HepG2 (cell line): ENCODE data around the gene C1QL3. TPM values are rescaled to one million over a fixed set of nuclear protein-coding genes. Genes with fewer than 3 reads are reported as not detected.

ENCODE experiments used
- ATAC-seq: fragments of 200-7000 bp; cut with Tn5 transposase; 3 replicates; pipeline ENCODE4 v1.9.1; 2020; ENCODE audit warnings: mild to moderate bottlenecking, moderate library complexity
- BruUV-seq: library from RNA; stranded (reverse); fragments of 400-500 nt; replicated peaks from 2 replicates; lab custom pipeline; 2021; lab: Mats Ljungman, UMichigan
- CTCF ChIA-PET: fragments of 300-600 bp; formaldehyde crosslinking; extraction: SDS; loops from one replicate; lab custom pipeline; 2021; ENCODE audit warnings: low total read pairs, inconsistent platforms, low intra/inter-chr PET ratio; lab: Yijun Ruan, JAX
- POLR2A ChIA-PET: fragments of 350-600 bp; sonication (Branson Sonifier 250); formaldehyde crosslinking; loops from one replicate; lab custom pipeline; 2020; ENCODE audit warnings: antibody characterized with exemption, inconsistent platforms; lab: Yijun Ruan, JAX
- DNase-seq: peaks from one replicate; pipeline ENCODE4 v3.0.0-alpha.2; 2015; ENCODE audit warnings: low spot score
- FAIRE-seq: peaks from 3 replicates; lab custom pipeline; 2011; peaks lifted over from hg19 to GRCh38; lab: Jason Lieb, UNC
- H2AFZ ChIP-seq: one replicate; pipeline ENCODE4 v1.6.1; 2011; ENCODE audit warnings: low read length, inconsistent platforms
- H3K27ac ChIP-seq: fragments of 300-600 bp; 3 replicates; pipeline ENCODE4 v1.8.0; 2011; ENCODE audit warnings: mixed run types, mild to moderate bottlenecking, mixed read lengths, low read length, inconsistent platforms; ENCODE audit not compliant: insufficient read depth; ENCODE audit errors: extremely low read length
- H3K27me3 ChIP-seq, 2 experiments: fragments of 200-600 bp in 1 of 2; 2 replicates in 1 of 2; 3 replicates in 1 of 2; pipeline versions ENCODE4 v1.6.0 to v1.8.0; 2011; ENCODE audit warnings: low read length in 2 of 2, mild to moderate bottlenecking in 2 of 2, moderate library complexity in 2 of 2, inconsistent platforms in 1 of 2; ENCODE audit not compliant: insufficient read depth in 2 of 2, control insufficient read depth in 1 of 2
- H3K36me3 ChIP-seq, 2 experiments: fragments of 200-600 bp in 1 of 2; replicated peaks in 1 of 2; 2 replicates in 1 of 2; 3 replicates in 1 of 2; pipeline versions ENCODE4 v1.5.1 to v1.8.0; 2011; ENCODE audit warnings: low read length in 2 of 2, inconsistent platforms in 1 of 2; ENCODE audit not compliant: insufficient read depth in 2 of 2, control insufficient read depth in 1 of 2
- H3K4me1 ChIP-seq: 2 replicates; pipeline ENCODE4 v1.5.1; 2012; ENCODE audit warnings: low read length, inconsistent platforms; ENCODE audit not compliant: insufficient read depth
- H3K4me2 ChIP-seq: 2 replicates; pipeline ENCODE4 v1.6.0; 2011; ENCODE audit warnings: low read depth, low read length, inconsistent platforms
- H3K4me3 ChIP-seq, 3 experiments: fragments of 200-600 bp in 1 of 3; sonication (generic), shearing (Covaris generic) in 1 of 3; replicated peaks in 1 of 3; 2 replicates each; pipeline ENCODE4 v1.5.1; 2011 to 2016; ENCODE audit warnings: low read length in 3 of 3, inconsistent platforms in 2 of 3, low read depth in 2 of 3, mild to moderate bottlenecking in 2 of 3, control low read depth in 1 of 3, mixed read lengths in 1 of 3; ENCODE audit not compliant: insufficient read depth in 1 of 3
- H3K79me2 ChIP-seq: one replicate; pipeline ENCODE4 v1.6.1; 2011; ENCODE audit warnings: low read length, inconsistent platforms; ENCODE audit not compliant: insufficient read depth
- H3K9ac ChIP-seq: 2 replicates; pipeline ENCODE4 v1.6.0; 2011; ENCODE audit warnings: mild to moderate bottlenecking, low read depth, low read length, inconsistent platforms; ENCODE audit not compliant: insufficient read depth
- H3K9me3 ChIP-seq: 2 replicates; pipeline ENCODE4 v1.5.1; 2012; ENCODE audit warnings: mild to moderate bottlenecking, low read length
- H4K20me1 ChIP-seq: 2 replicates; pipeline ENCODE4 v1.6.0; 2011; ENCODE audit warnings: inconsistent platforms, mild to moderate bottlenecking, low read length, moderate library complexity; ENCODE audit not compliant: insufficient read depth
- ETS1 ChIP-seq: sonication (generic); formaldehyde crosslinking; IDR thresholded peaks from 2 replicates; pipeline ENCODE4 v1.4.0; 2020; ENCODE audit warnings: missing genetic modification reagents
- KLF15 ChIP-seq: sonication (generic); formaldehyde crosslinking; IDR thresholded peaks from 2 replicates; pipeline ENCODE4 v1.8.1; 2023; ENCODE audit warnings: borderline replicate concordance, mild to moderate bottlenecking, inconsistent platforms, missing genetic modification reagents, mixed read lengths
- SMAD9 ChIP-seq: sonication (generic); formaldehyde crosslinking; IDR thresholded peaks from 2 replicates; pipeline ENCODE4 v1.5.1; 2020; ENCODE audit warnings: mild to moderate bottlenecking, missing genetic modification reagents
- ZFYVE20 ChIP-seq: sonication (generic); formaldehyde crosslinking; IDR thresholded peaks from 2 replicates; pipeline ENCODE4 v1.8.0; 2023; ENCODE audit warnings: low read depth, mild to moderate bottlenecking, moderate library complexity, missing genetic modification reagents, borderline replicate concordance
- ZNF883 ChIP-seq: sonication (generic); formaldehyde crosslinking; IDR thresholded peaks from 2 replicates; pipeline ENCODE4 v1.5.1; 2020; ENCODE audit warnings: mild to moderate bottlenecking, missing genetic modification reagents; ENCODE audit errors: not compliant biosample characterization
- WGBS: methylation state at CpG from one replicate; pipeline ENCODE4 v1.1.6; 2017; ENCODE audit warnings: low lambda C conversion rate; 5-methylcytosine and 5-hydroxymethylcytosine counted together
- in situ Hi-C: cut with HindIII; loops from 2 replicates; pipeline ENCODE4 v1.10.0; 2017; ENCODE audit warnings: low pct_unique_long_range_greater_than_20kb; ENCODE audit not compliant: extremely low pct_ligation_motif_present
- intact Hi-C: fragments of 100-400 bp; cut with micrococcal nuclease; formaldehyde crosslinking; loops from one replicate; pipeline ENCODE4 v1.10.0; 2022; ENCODE audit not compliant: unreplicated experiment
- polyA plus RNA-seq, 8 experiments: library from polyadenylated mRNA; depleted of rRNA in 3 of 8; stranded (reverse) in 7 of 8; unstranded in 1 of 8; fragments of >200 nt; fragmentation: Illumina TruSeq in 4 of 8; extraction: Trizol in 4 of 8; gene quantifications; 2 replicates each; pipeline versions ENCODE4 v1.2.1 to v1.2.3, GENCODE V29; 2011 to 2016; ENCODE audit warnings: low read depth in 4 of 8, missing spikeins in 1 of 8, mixed read lengths in 1 of 8; ENCODE audit not compliant: insufficient read depth in 1 of 8
- total RNA-seq, 5 experiments: library from RNA; depleted of rRNA; stranded (reverse); fragments of >200 nt; fragmentation: Illumina TruSeq; extraction: Trizol; gene quantifications; 2 replicates each; pipeline ENCODE4 v1.2.3, GENCODE V29; 2016; ENCODE audit warnings: low read depth in 1 of 5
- TF ChIP-seq, protein P1 (sequence below): sonication (generic); formaldehyde crosslinking; IDR thresholded peaks from 2 replicates; pipeline ENCODE4 v1.5.0; 2020; ENCODE audit warnings: mild to moderate bottlenecking, missing genetic modification reagents
- TF ChIP-seq, protein P2 (sequence below): sonication (generic); formaldehyde crosslinking; IDR thresholded peaks from 2 replicates; pipeline ENCODE4 v1.4.0; 2020; ENCODE audit warnings: missing genetic modification reagents

The C1QL3 gene
- total and polyA plus RNA-seq, 2 of the 13 experiments (the other 11 are each of a cell fraction or from before 2014, with no cell fraction given) = not detected

GRCh38 chr10:16490511-16490910, 31.2 kb downstream of the C1QL3 start:
- H3K79me2 ChIP-seq = no peaks in the 10 kb centered on the region
- H3K36me3 ChIP-seq = peaks cover 0 to 4% of the 10 kb centered on the region in 2 experiments; a peak in 1 of 5 replicates
- H3K4me2 ChIP-seq = no peak overlapping the region
- H3K4me3 ChIP-seq = no peak overlapping the region
- CTCF ChIA-PET = no interaction called here
- H4K20me1 ChIP-seq = no peaks in the 10 kb centered on the region
- intact Hi-C loops (no loop called here), in situ Hi-C loops (no loop called here)
- H3K4me1 ChIP-seq = no peaks in the 10 kb centered on the region
- POLR2A ChIA-PET = no interaction called here
- no peak for DNase-seq
- no peaks in the 10 kb centered on the region for H3K27me3 ChIP-seq
- H3K27ac ChIP-seq = no peak overlapping the region
- H3K9ac ChIP-seq = no peak overlapping the region
- TF ChIP-seq SMAD9 (CRISPR knock-in tag) = no peak
- TF ChIP-seq, protein P1, sequence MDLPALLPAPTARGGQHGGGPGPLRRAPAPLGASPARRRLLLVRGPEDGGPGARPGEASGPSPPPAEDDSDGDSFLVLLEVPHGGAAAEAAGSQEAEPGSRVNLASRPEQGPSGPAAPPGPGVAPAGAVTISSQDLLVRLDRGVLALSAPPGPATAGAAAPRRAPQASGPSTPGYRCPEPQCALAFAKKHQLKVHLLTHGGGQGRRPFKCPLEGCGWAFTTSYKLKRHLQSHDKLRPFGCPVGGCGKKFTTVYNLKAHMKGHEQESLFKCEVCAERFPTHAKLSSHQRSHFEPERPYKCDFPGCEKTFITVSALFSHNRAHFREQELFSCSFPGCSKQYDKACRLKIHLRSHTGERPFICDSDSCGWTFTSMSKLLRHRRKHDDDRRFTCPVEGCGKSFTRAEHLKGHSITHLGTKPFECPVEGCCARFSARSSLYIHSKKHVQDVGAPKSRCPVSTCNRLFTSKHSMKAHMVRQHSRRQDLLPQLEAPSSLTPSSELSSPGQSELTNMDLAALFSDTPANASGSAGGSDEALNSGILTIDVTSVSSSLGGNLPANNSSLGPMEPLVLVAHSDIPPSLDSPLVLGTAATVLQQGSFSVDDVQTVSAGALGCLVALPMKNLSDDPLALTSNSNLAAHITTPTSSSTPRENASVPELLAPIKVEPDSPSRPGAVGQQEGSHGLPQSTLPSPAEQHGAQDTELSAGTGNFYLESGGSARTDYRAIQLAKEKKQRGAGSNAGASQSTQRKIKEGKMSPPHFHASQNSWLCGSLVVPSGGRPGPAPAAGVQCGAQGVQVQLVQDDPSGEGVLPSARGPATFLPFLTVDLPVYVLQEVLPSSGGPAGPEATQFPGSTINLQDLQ (CRISPR knock-in tag) = no peak
- TF ChIP-seq, protein P2, sequence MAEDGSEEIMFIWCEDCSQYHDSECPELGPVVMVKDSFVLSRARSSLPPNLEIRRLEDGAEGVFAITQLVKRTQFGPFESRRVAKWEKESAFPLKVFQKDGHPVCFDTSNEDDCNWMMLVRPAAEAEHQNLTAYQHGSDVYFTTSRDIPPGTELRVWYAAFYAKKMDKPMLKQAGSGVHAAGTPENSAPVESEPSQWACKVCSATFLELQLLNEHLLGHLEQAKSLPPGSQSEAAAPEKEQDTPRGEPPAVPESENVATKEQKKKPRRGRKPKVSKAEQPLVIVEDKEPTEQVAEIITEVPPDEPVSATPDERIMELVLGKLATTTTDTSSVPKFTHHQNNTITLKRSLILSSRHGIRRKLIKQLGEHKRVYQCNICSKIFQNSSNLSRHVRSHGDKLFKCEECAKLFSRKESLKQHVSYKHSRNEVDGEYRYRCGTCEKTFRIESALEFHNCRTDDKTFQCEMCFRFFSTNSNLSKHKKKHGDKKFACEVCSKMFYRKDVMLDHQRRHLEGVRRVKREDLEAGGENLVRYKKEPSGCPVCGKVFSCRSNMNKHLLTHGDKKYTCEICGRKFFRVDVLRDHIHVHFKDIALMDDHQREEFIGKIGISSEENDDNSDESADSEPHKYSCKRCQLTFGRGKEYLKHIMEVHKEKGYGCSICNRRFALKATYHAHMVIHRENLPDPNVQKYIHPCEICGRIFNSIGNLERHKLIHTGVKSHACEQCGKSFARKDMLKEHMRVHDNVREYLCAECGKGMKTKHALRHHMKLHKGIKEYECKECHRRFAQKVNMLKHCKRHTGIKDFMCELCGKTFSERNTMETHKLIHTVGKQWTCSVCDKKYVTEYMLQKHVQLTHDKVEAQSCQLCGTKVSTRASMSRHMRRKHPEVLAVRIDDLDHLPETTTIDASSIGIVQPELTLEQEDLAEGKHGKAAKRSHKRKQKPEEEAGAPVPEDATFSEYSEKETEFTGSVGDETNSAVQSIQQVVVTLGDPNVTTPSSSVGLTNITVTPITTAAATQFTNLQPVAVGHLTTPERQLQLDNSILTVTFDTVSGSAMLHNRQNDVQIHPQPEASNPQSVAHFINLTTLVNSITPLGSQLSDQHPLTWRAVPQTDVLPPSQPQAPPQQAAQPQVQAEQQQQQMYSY = no peak
- TF ChIP-seq ZNF883 (CRISPR knock-in tag) = no peak
- TF ChIP-seq KLF15 (CRISPR knock-in tag) = no peak
- TF ChIP-seq ETS1 (CRISPR knock-in tag) = no peak
- TF ChIP-seq ZFYVE20 (CRISPR knock-in tag) = no peak
- FAIRE-seq = no peak
- WGBS = 78% methylated on average over 3 of the region's 3 CpGs
- no peak overlapping the region for H2AFZ ChIP-seq
- ATAC-seq = no peak
- no peaks in the 10 kb centered on the region for H3K9me3 ChIP-seq
- BruUV-seq = no TSS peak
